ENCODE data around the gene BRAT1. TPM values are rescaled to one million over a fixed set of nuclear protein-coding genes. Genes with fewer than 3 reads are reported as not detected.

The BRAT1 gene
- total and polyA plus RNA-seq, 2 donors (not counting 1 experiment from before 2014, with no cell fraction given), result 4.0 to 20.1 TPM

DNA sequence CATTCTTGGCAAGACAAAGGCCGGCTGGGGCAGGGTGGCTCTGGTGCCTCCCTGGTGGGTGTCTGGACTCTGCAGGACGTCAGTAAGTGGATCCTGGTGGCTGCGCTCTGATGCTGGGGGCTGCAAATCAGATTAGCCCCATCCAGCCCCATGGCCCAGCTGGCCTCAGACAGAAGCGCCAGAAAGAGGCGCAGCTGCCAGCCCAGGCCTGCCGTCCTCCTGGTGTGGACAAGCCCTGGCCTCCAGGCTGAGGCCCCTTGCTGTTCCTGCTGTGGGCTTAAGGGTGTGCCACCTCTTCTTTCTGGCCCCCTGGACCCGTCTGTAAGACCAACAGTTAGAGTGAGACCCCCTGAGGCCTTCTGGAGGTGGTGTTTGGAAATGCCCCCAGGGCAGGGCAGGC is 41.6 kb downstream of the BRAT1 start:
- Histone ChIP-seq H3K79me2 (ENCODE audit: control insufficient read depth, insufficient read depth, low read length) (no peaks in the 10 kb centered on the region), H2AFZ (ENCODE audit: low read length) (no peak overlapping the region), H3K4me1 (ENCODE audit: control insufficient read depth, extremely low read depth, insufficient read depth, low read length) (peaks cover 24% of the 10 kb centered on the region), H3K4me2 (ENCODE audit: extremely low read depth, insufficient read depth, low read length) (no peak overlapping the region), H3K9me3 (ENCODE audit: control insufficient read depth, insufficient read depth, low read depth, low read length) (no peaks in the 10 kb centered on the region), H3K9ac (ENCODE audit: insufficient read depth, low read length) (no peak overlapping the region), H3K4me3 (replicated peaks in 1 of 4; ENCODE audit: control extremely low read depth in 1 of 4, insufficient read depth in 1 of 4, low read depth in 3 of 4, low read length in 4 of 4) (no peak overlapping the region), H3K27me3 (ENCODE audit: control insufficient read depth, insufficient read depth, low read length) (peaks cover 2% of the 10 kb centered on the region), H3K27ac (ENCODE audit: insufficient read depth, low read length) (no peak overlapping the region), H3K36me3 (ENCODE audit: control insufficient read depth, insufficient read depth, low read length) (no peaks in the 10 kb centered on the region), H4K20me1 (ENCODE audit: control insufficient read depth, extremely low read depth, insufficient read depth, low read length) (no peaks in the 10 kb centered on the region)
- TF ChIP-seq EZH2 (IDR thresholded peaks at IDR 0.05; ENCODE audit: low read length, missing control alignments) (no peak), CTCF (conservative IDR thresholded peaks at IDR 0.05 in 1 of 2, IDR thresholded peaks at IDR 0.05 in 1 of 2; ENCODE audit: low read depth in 1 of 2, low read length in 2 of 2) (no peak)
- no peak for DNase-seq (ENCODE audit: low read depth in 2 of 2)

DNA sequence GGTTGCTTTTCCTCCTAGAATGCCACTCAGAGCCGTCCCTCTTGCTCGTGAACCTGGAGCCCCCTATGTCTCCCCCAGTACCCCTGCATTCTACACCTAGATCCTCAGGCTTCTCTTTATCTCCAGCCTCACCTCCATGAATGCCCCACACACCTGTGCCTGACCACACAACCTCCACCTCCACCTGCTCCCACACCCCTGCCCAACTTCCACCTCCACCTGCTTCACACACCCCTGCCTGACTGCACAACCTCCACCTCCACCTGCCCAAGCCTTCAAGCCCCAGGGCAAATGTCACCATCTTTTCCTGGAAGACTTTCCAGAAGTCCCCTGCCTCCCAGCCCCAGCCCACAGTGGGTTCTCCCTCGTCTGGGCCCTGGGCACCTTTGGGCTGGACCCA is 42.6 kb downstream of the BRAT1 start:
- H3K4me3 ChIP-seq (replicated peaks in 1 of 4; ENCODE audit: control extremely low read depth in 1 of 4, insufficient read depth in 1 of 4, low read depth in 3 of 4, low read length in 4 of 4), result no peak overlapping the region
- no peak overlapping the region for H3K27ac ChIP-seq (ENCODE audit: insufficient read depth, low read length)
- H3K79me2 ChIP-seq (ENCODE audit: control insufficient read depth, insufficient read depth, low read length), result no peaks in the 10 kb centered on the region
- TF ChIP-seq CTCF (conservative IDR thresholded peaks at IDR 0.05 in 1 of 2, IDR thresholded peaks at IDR 0.05 in 1 of 2; ENCODE audit: low read depth in 1 of 2, low read length in 2 of 2) (no peak), EZH2 (IDR thresholded peaks at IDR 0.05; ENCODE audit: low read length, missing control alignments) (no peak)
- H3K27me3 ChIP-seq (ENCODE audit: control insufficient read depth, insufficient read depth, low read length), result peaks cover 2% of the 10 kb centered on the region
- H3K9ac ChIP-seq (ENCODE audit: insufficient read depth, low read length), result no peak overlapping the region
- H3K4me2 ChIP-seq (ENCODE audit: extremely low read depth, insufficient read depth, low read length), result no peak overlapping the region
- no peaks in the 10 kb centered on the region for H3K9me3 ChIP-seq (ENCODE audit: control insufficient read depth, insufficient read depth, low read depth, low read length)
- no peaks in the 10 kb centered on the region for H4K20me1 ChIP-seq (ENCODE audit: control insufficient read depth, extremely low read depth, insufficient read depth, low read length)
- no peak overlapping the region for H2AFZ ChIP-seq (ENCODE audit: low read length)
- H3K36me3 ChIP-seq (ENCODE audit: control insufficient read depth, insufficient read depth, low read length), result no peaks in the 10 kb centered on the region
- no peak for DNase-seq (ENCODE audit: low read depth in 2 of 2)
- H3K4me1 ChIP-seq (ENCODE audit: control insufficient read depth, extremely low read depth, insufficient read depth, low read length), result peaks cover 21% of the 10 kb centered on the region

DNA sequence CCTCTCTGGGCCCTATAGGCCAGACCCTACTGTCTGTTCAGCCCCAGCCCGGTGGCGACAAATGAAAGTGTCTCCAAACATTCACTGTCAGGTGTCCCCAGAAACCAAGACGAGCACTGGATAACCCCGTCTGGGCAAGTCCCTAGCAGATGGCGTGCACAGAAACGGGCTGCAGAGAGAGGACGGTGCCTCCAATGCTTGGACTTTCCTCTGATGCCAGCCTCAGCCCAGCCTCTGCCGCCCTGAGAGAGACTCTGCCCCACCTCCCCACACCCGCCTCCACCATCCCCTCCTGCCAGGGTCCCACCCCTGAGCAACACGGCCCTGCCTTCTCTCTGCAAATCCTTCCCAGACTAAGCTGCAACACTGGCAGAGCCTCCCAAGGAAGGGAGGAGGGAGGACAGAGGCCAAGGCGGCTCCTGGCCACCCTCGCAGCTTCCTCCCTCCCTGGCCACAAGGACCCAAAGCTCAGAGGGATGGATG is 43.1 kb downstream of the BRAT1 start:
- Histone ChIP-seq H3K4me2 (ENCODE audit: extremely low read depth, insufficient read depth, low read length) (no peak overlapping the region), H3K9ac (ENCODE audit: insufficient read depth, low read length) (no peak overlapping the region), H3K4me1 (ENCODE audit: control insufficient read depth, extremely low read depth, insufficient read depth, low read length) (peaks cover 16% of the 10 kb centered on the region), H2AFZ (ENCODE audit: low read length) (no peak overlapping the region), H3K4me3 (replicated peaks in 1 of 4; ENCODE audit: control extremely low read depth in 1 of 4, insufficient read depth in 1 of 4, low read depth in 3 of 4, low read length in 4 of 4) (no peak overlapping the region), H3K27me3 (ENCODE audit: control insufficient read depth, insufficient read depth, low read length) (peaks cover 2% of the 10 kb centered on the region), H3K9me3 (ENCODE audit: control insufficient read depth, insufficient read depth, low read depth, low read length) (no peaks in the 10 kb centered on the region), H3K36me3 (ENCODE audit: control insufficient read depth, insufficient read depth, low read length) (no peaks in the 10 kb centered on the region), H3K79me2 (ENCODE audit: control insufficient read depth, insufficient read depth, low read length) (no peaks in the 10 kb centered on the region), H3K27ac (ENCODE audit: insufficient read depth, low read length) (no peak overlapping the region), H4K20me1 (ENCODE audit: control insufficient read depth, extremely low read depth, insufficient read depth, low read length) (no peaks in the 10 kb centered on the region)
- TF ChIP-seq EZH2 (IDR thresholded peaks at IDR 0.05; ENCODE audit: low read length, missing control alignments) (no peak), CTCF (conservative IDR thresholded peaks at IDR 0.05 in 1 of 2, IDR thresholded peaks at IDR 0.05 in 1 of 2; ENCODE audit: low read depth in 1 of 2, low read length in 2 of 2) (no peak)
- no peak for DNase-seq (ENCODE audit: low read depth in 2 of 2)

All from fibroblast of lung (primary cell).